ENCODE data around the gene SHISAL2A.

The SHISAL2A gene

DNA sequence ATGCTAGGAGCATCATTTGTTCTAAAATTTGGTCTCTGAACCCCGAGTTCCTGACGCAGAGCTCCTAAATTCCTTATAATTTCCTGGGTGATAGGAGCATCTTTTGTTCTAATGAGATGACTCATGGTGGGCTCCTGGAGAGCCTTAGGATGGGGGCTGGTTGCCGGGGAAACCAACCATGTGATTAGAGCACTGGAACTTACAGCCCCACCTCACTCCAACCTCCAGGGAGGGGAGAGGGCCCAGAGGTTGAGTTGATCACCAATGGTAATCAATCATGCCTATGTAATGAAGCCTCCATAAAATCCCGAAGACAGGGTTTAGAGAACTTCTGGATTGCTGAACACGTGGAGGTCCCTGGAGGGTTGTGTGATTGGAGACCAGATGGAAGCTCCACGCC is 7.7 kb downstream of the SHISAL2A start:
- DNase-seq (ENCODE audit: extremely low read depth, low read depth): no peak
- TF ChIP-seq, protein P1, sequence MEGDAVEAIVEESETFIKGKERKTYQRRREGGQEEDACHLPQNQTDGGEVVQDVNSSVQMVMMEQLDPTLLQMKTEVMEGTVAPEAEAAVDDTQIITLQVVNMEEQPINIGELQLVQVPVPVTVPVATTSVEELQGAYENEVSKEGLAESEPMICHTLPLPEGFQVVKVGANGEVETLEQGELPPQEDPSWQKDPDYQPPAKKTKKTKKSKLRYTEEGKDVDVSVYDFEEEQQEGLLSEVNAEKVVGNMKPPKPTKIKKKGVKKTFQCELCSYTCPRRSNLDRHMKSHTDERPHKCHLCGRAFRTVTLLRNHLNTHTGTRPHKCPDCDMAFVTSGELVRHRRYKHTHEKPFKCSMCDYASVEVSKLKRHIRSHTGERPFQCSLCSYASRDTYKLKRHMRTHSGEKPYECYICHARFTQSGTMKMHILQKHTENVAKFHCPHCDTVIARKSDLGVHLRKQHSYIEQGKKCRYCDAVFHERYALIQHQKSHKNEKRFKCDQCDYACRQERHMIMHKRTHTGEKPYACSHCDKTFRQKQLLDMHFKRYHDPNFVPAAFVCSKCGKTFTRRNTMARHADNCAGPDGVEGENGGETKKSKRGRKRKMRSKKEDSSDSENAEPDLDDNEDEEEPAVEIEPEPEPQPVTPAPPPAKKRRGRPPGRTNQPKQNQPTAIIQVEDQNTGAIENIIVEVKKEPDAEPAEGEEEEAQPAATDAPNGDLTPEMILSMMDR (IDR thresholded peaks at IDR 0.05; ENCODE audit: low read depth, low read length, missing control alignments): no peak
- no peak overlapping the region for H3K4me3 ChIP-seq (replicated peaks; ENCODE audit: low read depth, low read length)

GRCh38 chr1:52641307-52641706 is 8.3 kb downstream of the SHISAL2A start:
- no peak for DNase-seq (ENCODE audit: extremely low read depth, low read depth)
- H3K4me3 ChIP-seq (replicated peaks; ENCODE audit: low read depth, low read length): no peak overlapping the region
- TF ChIP-seq, protein P1 (IDR thresholded peaks at IDR 0.05; ENCODE audit: low read depth, low read length, missing control alignments): no peak

- no peak for DNase-seq (ENCODE audit: extremely low read depth, low read depth)
- TF ChIP-seq, protein P1 (IDR thresholded peaks at IDR 0.05; ENCODE audit: low read depth, low read length, missing control alignments): no peak
- no peak overlapping the region for H3K4me3 ChIP-seq (replicated peaks; ENCODE audit: low read depth, low read length)
These were observed 12.3 kb downstream of the SHISAL2A start for GRCh38 chr1:52645261-52645660.

DNA sequence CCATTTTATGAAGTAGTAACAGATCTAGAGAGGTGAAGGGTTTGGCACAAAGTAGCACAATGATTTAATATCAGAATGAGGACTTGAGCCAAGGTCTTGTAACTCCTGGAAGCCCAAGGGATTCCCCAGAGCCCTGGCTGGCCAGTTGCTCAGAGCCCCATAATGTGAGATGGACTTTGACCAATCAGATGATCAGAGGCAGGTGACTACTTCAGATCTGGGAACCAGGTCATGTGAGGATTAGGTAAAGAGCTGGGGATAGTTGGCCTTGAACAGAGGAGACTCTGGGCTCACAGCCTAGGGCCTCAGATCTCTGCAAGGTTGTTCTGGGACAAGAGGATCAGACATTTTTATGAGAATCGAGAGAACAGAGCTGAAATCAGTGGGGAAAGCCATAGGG is 18.9 kb downstream of the SHISAL2A start:
- no peak for DNase-seq (ENCODE audit: extremely low read depth, low read depth)
- TF ChIP-seq, protein P1 (IDR thresholded peaks at IDR 0.05; ENCODE audit: low read depth, low read length, missing control alignments): no peak
- H3K4me3 ChIP-seq (replicated peaks; ENCODE audit: low read depth, low read length): no peak overlapping the region

DNA sequence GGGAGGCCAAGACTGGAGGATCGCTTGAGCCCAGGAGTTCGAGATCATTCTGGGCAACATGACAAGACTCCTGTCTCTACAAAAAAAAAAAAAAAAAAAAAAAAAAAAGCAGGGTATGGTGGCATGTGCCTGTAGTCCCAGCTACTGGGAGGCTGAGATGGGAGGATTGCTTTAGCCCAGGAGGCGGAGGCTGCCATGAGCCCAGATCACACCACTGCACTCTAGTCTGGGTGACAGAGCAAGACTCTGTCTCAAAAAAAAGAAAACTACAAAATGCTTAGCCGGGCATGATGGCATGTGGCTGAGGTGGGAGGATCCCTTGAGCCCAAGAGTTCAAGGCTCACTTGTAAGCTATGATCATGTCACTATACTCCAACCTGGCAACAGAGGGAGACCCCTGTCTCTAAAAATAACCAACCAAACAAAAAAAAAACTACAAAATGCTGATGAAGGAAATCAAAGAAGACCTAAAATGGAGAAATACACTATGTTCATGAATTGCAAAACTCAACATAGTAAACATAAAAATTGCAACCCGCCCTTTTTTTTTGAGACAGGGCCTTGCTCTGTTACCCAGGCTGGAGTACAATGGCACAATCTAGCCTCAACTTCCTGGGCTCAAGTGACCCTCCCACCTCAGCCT is 20.4 kb downstream of the SHISAL2A start:
- no peak for DNase-seq (ENCODE audit: extremely low read depth, low read depth)
- no peak overlapping the region for H3K4me3 ChIP-seq (replicated peaks; ENCODE audit: low read depth, low read length)
- TF ChIP-seq, protein P1 (IDR thresholded peaks at IDR 0.05; ENCODE audit: low read depth, low read length, missing control alignments): no peak

DNA sequence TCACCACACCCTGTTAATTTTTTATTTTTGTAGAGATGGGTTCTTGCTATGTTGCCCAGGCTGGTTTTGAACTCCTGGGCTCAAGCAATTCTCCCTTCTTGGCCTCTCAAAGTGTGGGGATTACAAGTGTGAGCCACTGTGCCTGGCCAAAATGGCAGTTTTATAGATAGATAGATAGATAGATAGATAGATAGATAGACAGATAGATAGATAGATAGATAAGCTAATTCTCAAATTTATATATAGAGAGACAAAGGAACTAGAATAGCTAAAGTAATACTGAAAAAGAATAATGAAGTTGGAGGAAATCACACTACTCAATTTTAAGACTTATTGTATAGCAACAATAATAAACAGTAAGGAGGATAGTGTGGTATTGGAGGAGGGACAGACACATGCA is 21.1 kb downstream of the SHISAL2A start:
- TF ChIP-seq, protein P1 (IDR thresholded peaks at IDR 0.05; ENCODE audit: low read depth, low read length, missing control alignments): no peak
- H3K4me3 ChIP-seq (replicated peaks; ENCODE audit: low read depth, low read length): no peak overlapping the region
- DNase-seq (ENCODE audit: extremely low read depth, low read depth): no peak

GRCh38 chr1:52657702-52658101 is 24.7 kb downstream of the SHISAL2A start:
- H3K4me3 ChIP-seq (replicated peaks; ENCODE audit: low read depth, low read length): no peak overlapping the region
- DNase-seq (ENCODE audit: extremely low read depth, low read depth): no peak
- TF ChIP-seq, protein P1 (IDR thresholded peaks at IDR 0.05; ENCODE audit: low read depth, low read length, missing control alignments): no peak

All from HFF-Myc (cell line).